Ovary (tissue), 3 donors: ENCODE measurements around the gene ABHD17A.

ENCODE experiments used
- CTCF ChIP-seq, 3 donors: fragments of 450-650 bp in 2 of 3; fragments of 200-600 bp in 1 of 3; IDR thresholded peaks; one replicate each; pipeline versions ENCODE4 v1.5.1 to v1.8.0; 2016 to 2022; ENCODE audit warnings: antibody characterized with exemption in 3 of 3, mild to moderate bottlenecking in 1 of 3
- POLR2A ChIP-seq: fragments of 450-650 bp; IDR thresholded peaks from one replicate; pipeline ENCODE4 v1.6.1; 2017; ENCODE audit warnings: antibody characterized with exemption, mild to moderate bottlenecking, moderate library complexity
- donor health status: DM: no; HTN: no; CAD: no.

- TF ChIP-seq CTCF (IDR thresholded peaks at IDR 0.05) (no peak), POLR2A (no peak)
Measured at GRCh38 chr19:1850809-1851653, 34.3 kb downstream of the ABHD17A start.
